ENCODE data around the gene ZNF557.

DNA sequence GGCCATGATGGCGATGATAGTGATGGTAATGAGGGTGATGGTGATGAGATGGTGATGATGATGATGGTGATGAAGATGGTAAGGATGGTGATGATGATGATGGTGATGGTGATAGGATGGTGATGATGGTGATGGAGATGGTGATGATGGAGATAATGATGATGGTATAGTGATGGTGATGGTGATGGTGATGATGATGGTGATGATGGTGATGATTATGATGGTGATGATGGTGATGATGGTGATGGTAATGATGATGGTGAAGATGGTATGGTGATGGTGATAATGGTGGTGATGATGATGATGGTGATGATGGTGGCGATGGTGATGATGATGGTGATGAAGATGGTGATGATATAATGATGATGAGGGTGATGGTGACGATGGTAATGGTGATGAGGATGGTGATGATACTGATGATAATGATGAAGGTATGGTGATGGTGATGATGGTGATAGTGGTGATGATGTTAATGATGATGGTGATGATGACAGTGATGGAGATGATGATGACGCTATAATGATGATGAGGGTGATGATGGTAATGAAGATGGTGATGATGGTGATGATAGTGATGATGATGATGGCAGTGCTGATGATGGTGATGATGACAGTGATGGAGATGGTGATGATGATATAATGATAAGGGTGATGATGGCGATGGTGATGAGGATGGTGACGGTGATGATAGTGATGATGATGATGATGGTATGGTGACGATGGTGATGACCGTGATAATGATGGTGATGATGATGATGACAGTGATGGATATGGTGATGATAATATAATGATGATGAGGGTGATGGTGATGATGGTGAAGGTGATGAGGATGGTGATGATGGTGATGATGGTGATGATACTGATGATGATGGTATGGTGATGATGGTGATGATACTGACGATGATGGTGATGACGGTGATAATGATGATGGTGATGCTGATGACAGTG lies 37.5 kb downstream of the ZNF557 start:
- TF ChIP-seq, protein P1, sequence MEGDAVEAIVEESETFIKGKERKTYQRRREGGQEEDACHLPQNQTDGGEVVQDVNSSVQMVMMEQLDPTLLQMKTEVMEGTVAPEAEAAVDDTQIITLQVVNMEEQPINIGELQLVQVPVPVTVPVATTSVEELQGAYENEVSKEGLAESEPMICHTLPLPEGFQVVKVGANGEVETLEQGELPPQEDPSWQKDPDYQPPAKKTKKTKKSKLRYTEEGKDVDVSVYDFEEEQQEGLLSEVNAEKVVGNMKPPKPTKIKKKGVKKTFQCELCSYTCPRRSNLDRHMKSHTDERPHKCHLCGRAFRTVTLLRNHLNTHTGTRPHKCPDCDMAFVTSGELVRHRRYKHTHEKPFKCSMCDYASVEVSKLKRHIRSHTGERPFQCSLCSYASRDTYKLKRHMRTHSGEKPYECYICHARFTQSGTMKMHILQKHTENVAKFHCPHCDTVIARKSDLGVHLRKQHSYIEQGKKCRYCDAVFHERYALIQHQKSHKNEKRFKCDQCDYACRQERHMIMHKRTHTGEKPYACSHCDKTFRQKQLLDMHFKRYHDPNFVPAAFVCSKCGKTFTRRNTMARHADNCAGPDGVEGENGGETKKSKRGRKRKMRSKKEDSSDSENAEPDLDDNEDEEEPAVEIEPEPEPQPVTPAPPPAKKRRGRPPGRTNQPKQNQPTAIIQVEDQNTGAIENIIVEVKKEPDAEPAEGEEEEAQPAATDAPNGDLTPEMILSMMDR (conservative IDR thresholded peaks at IDR 0.05; ENCODE audit: low read depth, low read length) = no peak
- TF ChIP-seq POLR2A (IDR thresholded peaks at IDR 0.05; ENCODE audit: low read depth, low read length) (no peak), BHLHE40 (IDR thresholded peaks at IDR 0.05; ENCODE audit: low read depth, low read length) (no peak), RAD21 (IDR thresholded peaks at IDR 0.05; ENCODE audit: low read length) (no peak), RFX5 (IDR thresholded peaks at IDR 0.05; ENCODE audit: low read depth, low read length) (no peak)

Measured in IMR-90 (cell line).